ENCODE data around the gene HLA-C. TPM values are rescaled to one million over a fixed set of nuclear protein-coding genes. Genes with fewer than 3 reads are reported as not detected.
"Not testable (repeated sequence)": the region's sequence is repeated elsewhere in the genome, so short reads cannot be mapped to it uniquely, and the experiment has no call there.

HLA-C gene
- total RNA-seq, 2 experiments from 2014 or later: 1,075 to 1,135 TPM

DNA sequence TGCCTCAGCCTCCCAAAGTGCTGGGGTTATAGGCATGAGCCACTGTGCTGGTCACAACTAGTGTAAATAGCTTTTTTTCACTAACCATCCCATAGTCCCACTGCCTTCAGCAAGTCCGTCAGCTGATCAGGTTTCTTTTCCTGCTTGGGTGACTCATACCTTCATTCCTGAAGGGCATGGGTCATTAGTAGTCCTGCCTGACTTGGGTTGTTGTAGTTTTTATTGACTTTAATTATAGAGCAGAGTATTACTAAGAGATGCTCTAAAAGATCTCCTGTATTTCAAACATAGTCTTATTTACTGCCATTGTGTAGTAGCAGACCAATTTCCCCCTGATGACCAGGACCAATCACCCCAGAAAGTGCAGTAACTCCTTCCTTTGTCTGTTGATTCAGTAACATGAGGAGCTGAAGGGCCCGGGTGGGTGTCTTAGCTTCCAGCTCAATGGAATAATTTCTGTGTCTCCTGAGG, 25.8 kb downstream of the HLA-C start:
- Mint-ChIP-seq H3K36me3 (ENCODE audit: low read depth) (peaks cover 5% of the 10 kb centered on the region), H3K4me1 (ENCODE audit: low read depth) (peaks cover 5% of the 10 kb centered on the region), H3K4me3 (no peak overlapping the region), H3K27me3 (ENCODE audit: low read depth) (peaks cover 25% of the 10 kb centered on the region), H3K27ac (no peak overlapping the region), H3K9me3 (ENCODE audit: insufficient read depth) (peaks cover 11% of the 10 kb centered on the region)
- POLR2A ChIA-PET: no interaction called here
- DNase-seq: no peak
- CTCF ChIA-PET: interaction anchor here (1.2 to 1.6 kb wide), 3 partner anchors 43 to 135 kb away, joined by 3 to 8 read pairs (median 5); no protein-coding TSS in a partner anchor
- ATAC-seq: no peak

DNA sequence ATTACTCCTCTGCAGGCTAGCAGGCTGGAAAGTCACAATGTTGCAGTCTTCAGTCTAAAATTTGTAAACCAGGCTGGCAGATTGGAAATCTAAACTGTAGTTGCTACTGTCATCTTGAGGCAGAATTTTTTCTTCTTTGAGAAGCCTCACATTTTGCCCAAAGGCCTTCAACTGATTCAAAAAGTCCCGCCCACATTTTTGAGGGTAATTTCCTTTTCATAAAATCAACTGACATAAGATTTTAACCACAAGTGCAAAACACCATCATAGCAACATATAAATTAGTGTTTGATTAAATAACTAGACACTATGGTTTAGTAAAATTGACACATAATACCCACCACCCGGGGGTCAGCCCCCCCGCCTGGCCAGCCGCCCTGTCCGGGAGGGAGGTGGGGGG, 28.4 kb downstream of the HLA-C start:
- H3K27ac Mint-ChIP-seq: no peak overlapping the region
- H3K36me3 Mint-ChIP-seq (ENCODE audit: low read depth): peaks cover 2% of the 10 kb centered on the region
- ChIA-PET CTCF (no interaction called here), POLR2A (no interaction called here)
- H3K27me3 Mint-ChIP-seq (ENCODE audit: low read depth): peaks cover 15% of the 10 kb centered on the region
- peaks cover 6% of the 10 kb centered on the region for H3K9me3 Mint-ChIP-seq (ENCODE audit: insufficient read depth)
- no peak overlapping the region for H3K4me3 Mint-ChIP-seq
- peaks cover 5% of the 10 kb centered on the region for H3K4me1 Mint-ChIP-seq (ENCODE audit: low read depth)
- ATAC-seq (no peak), DNase-seq (no peak)

DNA sequence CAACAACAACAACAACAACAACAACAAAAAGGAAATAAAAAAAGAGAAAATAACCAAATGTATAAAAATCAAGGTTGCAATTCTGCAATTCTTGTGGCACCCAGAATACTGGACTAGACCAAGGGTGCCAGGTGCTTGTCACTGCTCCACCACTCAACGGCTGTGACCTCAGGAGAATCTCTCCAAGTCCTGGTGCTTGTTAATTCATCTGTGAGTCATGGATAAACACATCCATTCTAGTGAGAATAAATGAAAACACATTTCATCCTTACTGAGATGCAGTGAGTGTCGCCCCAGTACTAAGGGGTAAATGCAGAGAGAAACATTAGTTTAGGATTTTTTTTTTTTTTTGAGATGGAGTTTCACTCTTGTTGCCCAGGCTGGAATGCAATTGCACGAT, 32.0 kb downstream of the HLA-C start:
- Mint-ChIP-seq H3K27ac (no peak overlapping the region), H3K27me3 (ENCODE audit: low read depth) (peaks cover 11% of the 10 kb centered on the region), H3K4me1 (ENCODE audit: low read depth) (peaks cover 5% of the 10 kb centered on the region), H3K4me3 (no peak overlapping the region), H3K9me3 (ENCODE audit: insufficient read depth) (no peaks in the 10 kb centered on the region), H3K36me3 (ENCODE audit: low read depth) (no peaks in the 10 kb centered on the region)
- ChIA-PET CTCF (no interaction called here), POLR2A (no interaction called here)
- ATAC-seq (no peak), DNase-seq (no peak)

DNA sequence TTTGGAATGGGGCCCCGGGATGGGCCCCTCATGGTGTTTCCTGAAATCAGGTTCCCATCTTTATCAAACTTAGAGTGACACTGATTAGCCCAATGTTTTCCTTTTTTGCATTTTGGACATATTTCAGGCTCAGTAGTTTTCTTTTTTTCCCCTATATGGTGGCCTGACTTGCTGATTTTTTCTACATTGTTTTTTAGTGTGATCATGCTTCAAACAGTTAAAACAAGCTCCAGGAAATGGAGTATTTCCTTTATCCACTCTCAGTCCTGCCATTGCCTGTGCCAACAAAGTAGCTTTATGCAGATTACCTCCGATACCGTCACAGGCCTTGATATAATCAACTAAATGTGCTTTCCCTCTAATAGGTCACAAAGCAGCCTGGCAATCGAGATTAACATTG, 37.8 kb downstream of the HLA-C start:
- H3K9me3 Mint-ChIP-seq (ENCODE audit: insufficient read depth); DNase-seq; H3K36me3 Mint-ChIP-seq (ENCODE audit: low read depth); POLR2A ChIA-PET; H3K4me1 Mint-ChIP-seq (ENCODE audit: low read depth); H3K4me3 Mint-ChIP-seq; H3K27ac Mint-ChIP-seq; ATAC-seq: not testable (repeated sequence)
- CTCF ChIA-PET: interaction anchor here (1.1 to 1.8 kb wide), 4 partner anchors 39 to 208 kb away, joined by 3 to 5 read pairs (median 4); partner anchors contain the start of gene TCF19
- peaks cover 27% of the 10 kb centered on the region for H3K27me3 Mint-ChIP-seq (ENCODE audit: low read depth)

DNA sequence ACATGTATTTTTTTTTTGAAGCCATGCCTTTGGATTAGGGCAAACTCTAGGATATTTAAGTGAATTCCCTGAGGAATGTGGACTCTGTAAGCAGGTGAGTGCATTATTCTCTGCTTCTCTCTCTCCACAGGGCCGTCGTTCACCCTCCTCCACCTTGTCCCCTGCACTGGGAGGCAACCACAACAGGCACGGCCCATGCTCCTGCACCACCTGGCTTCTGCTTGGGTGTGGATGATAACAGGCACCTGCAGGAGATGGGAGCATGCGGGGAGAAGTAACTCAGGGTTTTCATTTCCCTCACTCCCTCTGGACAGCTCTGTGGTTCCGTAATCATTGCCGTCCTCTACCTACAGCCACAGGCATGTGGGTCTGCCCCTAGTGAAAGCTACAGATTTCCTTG, 43.4 kb downstream of the HLA-C start:
- Mint-ChIP-seq H3K27me3 (ENCODE audit: low read depth) (peaks cover 16% of the 10 kb centered on the region), H3K4me3 (no peak overlapping the region), H3K9me3 (ENCODE audit: insufficient read depth) (no peaks in the 10 kb centered on the region), H3K27ac (no peak overlapping the region), H3K36me3 (ENCODE audit: low read depth) (no peaks in the 10 kb centered on the region), H3K4me1 (ENCODE audit: low read depth) (no peaks in the 10 kb centered on the region)
- no peak for ATAC-seq
- DNase-seq: no peak
- POLR2A ChIA-PET: no interaction called here
- CTCF ChIA-PET: interaction anchor here (1.7 kb wide), 1 partner anchor 11 kb away, joined by 5 read pairs; no protein-coding TSS in a partner anchor

DNA sequence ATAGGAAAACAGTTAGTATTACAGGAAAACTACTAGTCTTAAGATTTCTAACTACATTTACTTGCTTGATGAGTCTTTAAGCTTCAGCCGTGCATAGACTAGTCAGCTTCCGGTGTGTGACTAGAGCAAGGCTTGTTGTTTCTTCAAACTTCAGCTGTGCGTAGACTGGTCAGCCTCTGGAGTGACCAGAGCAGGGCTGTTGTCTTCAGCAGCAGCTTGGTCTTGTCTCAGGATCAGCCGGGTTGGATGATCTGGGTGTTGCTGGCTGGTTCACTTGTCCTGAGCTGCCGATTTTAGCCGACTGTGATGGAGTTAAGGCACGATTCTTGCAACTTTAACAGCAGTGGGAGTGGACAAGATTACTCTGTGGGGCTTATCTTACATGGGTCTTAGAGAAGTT, 44.7 kb downstream of the HLA-C start:
- H3K27me3 Mint-ChIP-seq (ENCODE audit: low read depth): peaks cover 15% of the 10 kb centered on the region
- no peaks in the 10 kb centered on the region for H3K36me3 Mint-ChIP-seq (ENCODE audit: low read depth)
- DNase-seq: no peak
- ChIA-PET POLR2A (no interaction called here), CTCF (interaction anchor here (0.8 to 1.7 kb wide), 3 partner anchors 10 to 147 kb away, joined by 3 to 5 read pairs (median 3); no protein-coding TSS in a partner anchor)
- no peaks in the 10 kb centered on the region for H3K9me3 Mint-ChIP-seq (ENCODE audit: insufficient read depth)
- H3K4me3 Mint-ChIP-seq: no peak overlapping the region
- H3K4me1 Mint-ChIP-seq (ENCODE audit: low read depth): no peaks in the 10 kb centered on the region
- no peak overlapping the region for H3K27ac Mint-ChIP-seq
- ATAC-seq: no peak

DNA sequence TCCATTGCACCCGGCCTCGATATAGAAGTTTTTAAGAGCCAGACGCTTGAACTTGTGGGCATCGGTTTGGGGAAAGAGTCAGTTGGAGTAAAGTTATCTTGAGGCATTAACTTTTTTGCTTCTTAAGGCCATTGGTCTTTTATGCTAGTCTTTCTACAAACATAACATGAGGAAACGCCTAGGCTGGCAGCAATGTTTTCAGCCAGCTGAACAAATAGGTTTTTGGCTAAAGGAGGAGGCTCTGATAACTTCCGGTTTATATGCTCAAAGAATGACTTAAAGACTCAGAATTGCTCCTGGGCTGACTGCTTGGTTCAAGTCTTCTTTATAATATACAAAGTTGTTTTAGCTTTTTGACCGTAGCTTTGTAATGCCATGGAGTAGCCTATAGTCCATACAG, 46.2 kb downstream of the HLA-C start:
- Mint-ChIP-seq H3K4me3 (no peak overlapping the region), H3K4me1 (ENCODE audit: low read depth) (no peaks in the 10 kb centered on the region), H3K27ac (no peak overlapping the region), H3K9me3 (ENCODE audit: insufficient read depth) (no peaks in the 10 kb centered on the region), H3K36me3 (ENCODE audit: low read depth) (no peaks in the 10 kb centered on the region), H3K27me3 (ENCODE audit: low read depth) (peaks cover 12% of the 10 kb centered on the region)
- ATAC-seq (no peak), DNase-seq (no peak)
- CTCF ChIA-PET: no interaction called here
- POLR2A ChIA-PET: no interaction called here

DNA sequence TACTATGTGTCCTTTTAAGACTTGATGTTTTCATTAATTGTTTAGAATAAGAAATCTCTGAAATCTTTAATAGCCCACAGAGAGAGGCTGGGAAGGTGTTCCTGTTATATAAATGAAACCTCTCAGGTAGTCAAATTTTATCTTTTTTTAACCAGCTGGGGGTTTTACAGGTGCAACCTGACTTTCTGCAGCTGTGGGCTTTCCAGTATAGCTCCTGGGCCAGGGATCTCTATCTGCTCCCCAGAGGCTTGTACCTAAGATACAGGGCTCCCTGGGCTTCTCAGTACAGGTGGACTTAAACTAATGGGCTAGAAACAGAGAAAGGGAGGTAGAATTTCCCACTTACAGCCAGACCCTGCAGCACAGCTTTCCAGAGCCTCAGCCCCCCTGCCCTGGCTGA, 49.4 kb downstream of the HLA-C start:
- H3K27ac Mint-ChIP-seq: no peak overlapping the region
- ChIA-PET POLR2A (no interaction called here), CTCF (interaction anchor here (1.5 kb wide), 1 partner anchor 26 kb away, joined by 6 read pairs; no protein-coding TSS in a partner anchor)
- H3K4me1 Mint-ChIP-seq (ENCODE audit: low read depth): no peaks in the 10 kb centered on the region
- no peaks in the 10 kb centered on the region for H3K36me3 Mint-ChIP-seq (ENCODE audit: low read depth)
- H3K27me3 Mint-ChIP-seq (ENCODE audit: low read depth): peaks cover 7% of the 10 kb centered on the region
- ATAC-seq: no peak
- no peak for DNase-seq
- H3K9me3 Mint-ChIP-seq (ENCODE audit: insufficient read depth): no peaks in the 10 kb centered on the region
- H3K4me3 Mint-ChIP-seq: no peak overlapping the region

Other genes starting within 250 kb of the HLA-C start
- not detected for gene C6orf15, start 159.5 kb downstream of the HLA-C start, total RNA-seq
- gene PSORS1C1, start 157.3 kb downstream of the HLA-C start, total RNA-seq: not detected
- not detected for gene CDSN, start 151.6 kb downstream of the HLA-C start, total RNA-seq
- gene PSORS1C2, start 133.0 kb downstream of the HLA-C start, total RNA-seq: not detected
- gene CCHCR1, start 114.3 kb downstream of the HLA-C start, total RNA-seq: 10 to 100 TPM; 36.5 to 41.9 TPM
- 100 to 1,000 TPM; 122 to 125 TPM for gene TCF19, start 113.5 kb downstream of the HLA-C start, total RNA-seq
- not detected for gene POU5F1, start 101.4 kb downstream of the HLA-C start, total RNA-seq
- gene HLA-B, start 85.1 kb upstream of the HLA-C start, total RNA-seq: 1,000 to 10,000 TPM; 3,406 to 3,473 TPM
- gene MICA, start 131.5 kb upstream of the HLA-C start, total RNA-seq: 1 to 10 TPM; 8.7 to 9.0 TPM
- gene MICB, start 226.1 kb upstream of the HLA-C start, total RNA-seq: 10 to 100 TPM; 49.0 TPM

Data from activated CD8-positive, alpha-beta T cell treated with anti-CD3 and anti-CD28 coated beads, Interleukin-2, amount 10 ng/mL, durations not matched to agents 7 days and 5 days (primary cell).